Muscle layer of duodenum (tissue), 2 donors: ENCODE measurements around the gene FNBP1.
"Not testable (repeated sequence)": the region's sequence is repeated elsewhere in the genome, so short reads cannot be mapped to it uniquely, and the experiment has no call there.

Source experiments
- H3K27ac ChIP-seq: one replicate; pipeline ENCODE4 v1.7.0; 2013; ENCODE audit warnings: mild to moderate bottlenecking, low read length
- H3K27me3 ChIP-seq: one replicate; pipeline ENCODE4 v1.7.0; 2013; ENCODE audit warnings: low read depth, mild to moderate bottlenecking, control low read depth, low read length
- H3K36me3 ChIP-seq, 2 donors: one replicate each; pipeline ENCODE4 v1.7.0; 2013; ENCODE audit warnings: low read length in 2 of 2, control low read depth in 1 of 2, mild to moderate bottlenecking in 1 of 2; ENCODE audit not compliant: insufficient read depth in 2 of 2, control insufficient read depth in 1 of 2
- H3K4me1 ChIP-seq, 2 donors: one replicate each; pipeline ENCODE4 v1.7.0; 2013; ENCODE audit warnings: low read length in 2 of 2, mild to moderate bottlenecking in 2 of 2, control low read depth in 1 of 2, moderate library complexity in 1 of 2; ENCODE audit not compliant: insufficient read depth in 2 of 2, control insufficient read depth in 1 of 2
- H3K4me3 ChIP-seq, 2 donors: one replicate each; pipeline ENCODE4 v1.7.0; 2013; ENCODE audit warnings: low read length in 2 of 2, low read depth in 1 of 2, mild to moderate bottlenecking in 1 of 2
- H3K9me3 ChIP-seq, 2 donors: one replicate each; pipeline ENCODE4 v1.7.0; 2013; ENCODE audit warnings: low read length in 2 of 2, control low read depth in 1 of 2, mild to moderate bottlenecking in 1 of 2; ENCODE audit not compliant: control insufficient read depth in 1 of 2
- donor health status: healthy.

FNBP1 gene

DNA sequence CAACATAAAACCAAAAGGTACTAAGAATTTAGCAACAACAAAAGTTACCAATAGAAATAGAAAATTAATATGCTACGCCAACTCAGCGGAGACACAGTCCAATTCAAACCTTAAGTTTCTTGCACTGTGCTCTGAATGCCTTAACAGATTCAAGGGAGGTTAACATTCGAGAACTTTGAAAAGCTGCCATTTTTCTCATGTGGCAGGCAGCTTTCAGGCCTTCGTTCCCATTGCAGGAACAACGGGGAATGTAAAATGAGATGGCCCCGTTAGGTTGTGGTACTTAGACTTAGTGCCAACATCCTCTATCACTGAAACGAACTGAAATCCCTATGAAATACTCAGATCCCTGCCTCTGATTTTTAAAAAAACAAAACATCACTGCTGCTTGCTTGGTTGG is 22.4 kb downstream of the FNBP1 start:
- H3K9me3 ChIP-seq: peaks cover 0 to 2% of the 10 kb centered on the region in 2 donors
- H3K36me3 ChIP-seq: no peaks in the 10 kb centered on the region
- peak overlapping the region; percentile 32 for H3K27ac ChIP-seq
- H3K4me3 ChIP-seq: no peak overlapping the region
- H3K4me1 ChIP-seq: peaks cover 5 to 35% of the 10 kb centered on the region in 2 donors
- no peaks in the 10 kb centered on the region for H3K27me3 ChIP-seq

GRCh38 chr9:130018265-130018664 is 24.7 kb downstream of the FNBP1 start:
- H3K9me3 ChIP-seq: peaks cover 0 to 2% of the 10 kb centered on the region in 2 donors
- no peak overlapping the region for H3K27ac ChIP-seq
- H3K4me1 ChIP-seq: peaks cover 4 to 32% of the 10 kb centered on the region in 2 donors
- no peaks in the 10 kb centered on the region for H3K36me3 ChIP-seq
- no peak overlapping the region for H3K4me3 ChIP-seq
- H3K27me3 ChIP-seq: no peaks in the 10 kb centered on the region

DNA sequence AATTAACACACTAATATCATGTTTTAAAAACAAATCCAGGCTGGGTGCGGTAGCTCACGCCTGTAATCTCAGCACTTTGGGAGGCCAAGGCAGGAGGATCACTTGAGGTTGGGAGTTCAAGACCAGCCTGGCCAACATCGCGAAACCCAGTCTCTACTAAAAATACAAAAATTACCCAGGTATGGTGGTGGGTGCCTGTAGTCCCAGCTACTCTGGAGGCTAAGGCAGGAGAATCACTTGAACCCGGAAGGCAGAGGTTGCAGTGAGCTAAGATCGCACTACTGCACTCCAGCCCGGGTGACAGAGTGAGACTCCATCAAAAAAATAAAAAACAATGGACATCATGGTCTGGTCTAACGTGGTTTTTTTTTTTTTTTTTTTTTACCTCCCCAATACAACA is 25.5 kb downstream of the FNBP1 start:
- H3K27ac ChIP-seq: peak overlapping the region; percentile 74

DNA sequence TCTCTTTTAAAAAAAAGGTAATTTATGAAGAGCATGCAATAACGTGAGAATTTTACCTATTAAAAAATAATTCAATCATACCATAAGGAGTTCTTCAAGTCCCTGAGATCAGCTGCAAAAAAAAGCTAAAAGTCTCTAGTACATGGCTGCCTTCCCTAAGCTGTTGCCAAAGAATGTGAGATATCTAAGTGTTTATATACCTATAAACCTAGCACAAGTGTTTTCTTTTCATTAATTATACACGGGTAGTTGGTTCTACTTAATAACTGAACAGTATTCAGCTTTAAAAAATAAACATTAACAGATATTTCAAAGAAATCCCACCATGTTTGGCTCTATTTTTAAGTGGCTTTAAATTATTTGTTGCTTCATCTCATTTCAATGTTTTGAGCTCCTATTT is 25.9 kb downstream of the FNBP1 start:
- H3K27me3 ChIP-seq: no peaks in the 10 kb centered on the region
- no peak overlapping the region for H3K4me3 ChIP-seq
- peak overlapping the region; percentile 74 for H3K27ac ChIP-seq
- H3K36me3 ChIP-seq: no peaks in the 10 kb centered on the region
- peaks cover 0 to 27% of the 10 kb centered on the region in 2 donors for H3K4me1 ChIP-seq
- peaks cover 0 to 2% of the 10 kb centered on the region in 2 donors for H3K9me3 ChIP-seq

More for the DNA sequence above, 25.5 kb downstream of the FNBP1 start:
- not testable (repeated sequence) for H3K27me3 ChIP-seq, H3K9me3 ChIP-seq, H3K36me3 ChIP-seq, H3K4me3 ChIP-seq
- H3K4me1 ChIP-seq: peaks cover 0 to 27% of the 10 kb centered on the region in 2 donors

DNA sequence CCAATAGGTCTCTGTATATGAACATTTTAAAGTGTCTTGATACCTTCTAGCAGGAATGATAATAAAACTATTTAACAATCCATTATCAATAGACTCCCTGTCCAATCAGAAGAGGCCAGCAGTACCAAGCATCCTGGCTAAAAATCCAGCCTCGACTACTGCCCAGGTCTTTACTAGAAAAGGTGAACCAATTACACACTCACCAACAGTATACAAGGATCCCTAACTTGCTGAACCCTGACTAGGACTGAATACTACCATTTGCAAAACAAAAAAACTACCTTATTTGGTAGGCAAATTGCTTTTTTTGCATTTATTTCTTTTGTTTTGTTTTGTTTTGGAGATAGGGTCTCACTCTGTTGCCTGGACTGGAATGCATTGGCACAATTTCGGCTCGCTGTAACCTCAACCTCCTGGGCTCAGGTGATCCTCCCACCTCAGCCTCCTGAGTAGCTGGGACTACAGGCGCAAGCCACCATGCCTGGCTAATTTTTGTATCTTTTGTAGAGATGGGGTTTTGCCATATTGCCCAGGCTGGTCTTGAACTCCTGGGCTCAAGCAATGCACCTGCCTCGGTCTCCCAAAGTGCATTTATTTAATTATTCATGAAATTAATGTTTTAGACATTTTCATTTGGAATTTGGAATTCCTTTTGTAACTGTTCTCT is 27.5 kb downstream of the FNBP1 start:
- Histone ChIP-seq H3K36me3 (no peaks in the 10 kb centered on the region), H3K9me3 (peaks cover 0 to 2% of the 10 kb centered on the region in 2 donors), H3K4me3 (no peak overlapping the region), H3K4me1 (peaks cover 0 to 17% of the 10 kb centered on the region in 2 donors), H3K27me3 (no peaks in the 10 kb centered on the region), H3K27ac (no peak overlapping the region)

GRCh38 chr9:130013326-130013725 is 29.7 kb downstream of the FNBP1 start:
- Histone ChIP-seq H3K4me1 (peaks cover 0 to 19% of the 10 kb centered on the region in 2 donors), H3K27ac (no peak overlapping the region), H3K36me3 (no peaks in the 10 kb centered on the region), H3K9me3 (peaks cover 0 to 2% of the 10 kb centered on the region in 2 donors), H3K4me3 (no peak overlapping the region), H3K27me3 (no peaks in the 10 kb centered on the region)

DNA sequence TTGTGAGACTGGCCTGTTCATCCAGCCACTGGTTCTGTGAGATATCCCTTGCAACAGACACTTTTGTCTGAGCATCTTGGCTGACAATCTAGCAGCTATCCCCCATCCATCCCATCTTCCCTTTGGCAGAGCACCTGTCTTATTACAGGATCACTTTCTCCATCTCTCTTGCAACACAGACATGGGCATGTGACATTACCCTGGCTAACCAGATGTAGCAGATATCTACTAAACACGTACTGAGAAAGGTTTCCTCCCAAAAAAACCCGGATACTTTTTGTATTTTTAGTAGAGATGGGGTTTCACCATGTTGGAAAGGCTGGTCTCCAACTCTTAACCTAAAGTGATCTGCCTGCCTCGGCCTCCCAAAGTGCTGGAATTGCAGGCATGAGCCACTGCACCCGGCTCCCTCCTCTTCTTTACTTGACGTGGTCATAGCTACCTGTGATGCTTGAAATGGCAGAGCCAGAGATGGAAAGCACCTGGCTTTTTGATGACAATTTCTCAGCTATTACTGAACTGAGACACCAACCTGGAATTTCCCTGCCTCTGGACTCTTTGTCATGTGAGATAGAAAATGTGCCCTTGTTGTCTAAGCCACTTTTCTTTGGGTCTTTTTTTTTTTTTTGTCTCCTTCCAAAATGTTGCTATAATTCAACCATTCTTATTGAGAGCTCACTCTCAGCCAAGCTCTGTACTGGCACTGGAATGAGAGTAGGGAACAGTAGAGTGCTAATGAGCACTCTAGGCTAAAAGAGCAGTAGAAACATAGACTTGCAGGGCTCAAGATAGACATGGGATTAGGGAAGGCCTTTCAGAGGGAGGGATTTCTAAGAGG is 32.6 kb downstream of the FNBP1 start:
- Histone ChIP-seq H3K36me3 (no peaks in the 10 kb centered on the region), H3K27ac (peak overlapping the region; percentile 63), H3K4me1 (peaks cover 0 to 17% of the 10 kb centered on the region in 2 donors), H3K4me3 (no peak overlapping the region), H3K27me3 (no peaks in the 10 kb centered on the region), H3K9me3 (no peaks in the 10 kb centered on the region)

- not testable (repeated sequence) for H3K27me3 ChIP-seq, H3K27ac ChIP-seq, H3K4me3 ChIP-seq, H3K36me3 ChIP-seq, H3K9me3 ChIP-seq
- H3K4me1 ChIP-seq: peaks cover 0 to 17% of the 10 kb centered on the region in 2 donors
Observed at GRCh38 chr9:130009546-130009945, 33.4 kb downstream of the FNBP1 start.

DNA sequence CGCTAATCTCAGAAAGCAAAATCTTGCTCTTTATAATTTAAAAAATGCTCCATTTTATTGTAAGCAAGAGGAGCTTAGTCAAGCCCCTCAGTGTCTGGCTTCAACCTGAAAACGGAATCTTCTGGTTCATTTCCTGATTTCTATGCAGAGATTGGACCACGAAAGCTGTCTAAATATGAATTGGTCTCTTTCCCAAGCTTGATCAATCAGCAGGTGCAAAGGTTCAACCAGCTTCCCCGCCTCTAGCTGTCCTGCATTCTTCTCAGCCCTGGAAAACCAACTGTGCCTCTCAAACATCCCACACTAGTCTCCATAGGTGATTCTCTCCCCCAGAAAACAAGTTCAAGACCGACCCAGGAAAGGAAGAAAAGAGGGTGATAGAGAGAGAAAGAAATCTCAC is 34.5 kb downstream of the FNBP1 start:
- Histone ChIP-seq H3K9me3 (no peaks in the 10 kb centered on the region), H3K4me1 (peaks cover 0 to 16% of the 10 kb centered on the region in 2 donors)

GRCh38 chr9:130006952-130007351 is 36.0 kb downstream of the FNBP1 start:
- not testable (repeated sequence) for H3K27me3 ChIP-seq, H3K9me3 ChIP-seq, H3K36me3 ChIP-seq, H3K4me3 ChIP-seq
- Histone ChIP-seq H3K4me1 (peaks cover 0 to 17% of the 10 kb centered on the region in 2 donors), H3K27ac (peak overlapping the region; percentile 56)

More for the DNA sequence above, 34.5 kb downstream of the FNBP1 start:
- Histone ChIP-seq H3K27ac (no peak overlapping the region), H3K4me3 (no peak overlapping the region), H3K36me3 (no peaks in the 10 kb centered on the region), H3K27me3 (no peaks in the 10 kb centered on the region)

GRCh38 chr9:130003943-130004552 is 38.9 kb downstream of the FNBP1 start:
- no peaks in the 10 kb centered on the region for H3K36me3 ChIP-seq
- H3K9me3 ChIP-seq: no peaks in the 10 kb centered on the region
- H3K27me3 ChIP-seq: no peaks in the 10 kb centered on the region
- no peak overlapping the region for H3K4me3 ChIP-seq
- no peak overlapping the region for H3K27ac ChIP-seq
- peaks cover 0 to 9% of the 10 kb centered on the region in 2 donors for H3K4me1 ChIP-seq
